Lower leg skin (tissue), 3 donors: Measurements from ENCODE around the gene TIGIT.

Source experiments
- CTCF ChIP-seq, 3 donors: fragments of 450-650 bp; IDR thresholded peaks; one replicate each; pipeline ENCODE4 v1.5.1; 2016; ENCODE audit warnings: antibody characterized with exemption in 3 of 3, mild to moderate bottlenecking in 3 of 3, moderate library complexity in 2 of 3
- POLR2A ChIP-seq, 2 donors: fragments of 450-650 bp; IDR thresholded peaks; one replicate each; pipeline ENCODE4 v1.6.1; 2016 to 2017; ENCODE audit warnings: antibody characterized with exemption in 2 of 2, mild to moderate bottlenecking in 1 of 2, moderate library complexity in 1 of 2

- TF ChIP-seq CTCF (IDR thresholded peaks at IDR 0.05) (no peak), POLR2A (IDR thresholded peaks at IDR 0.05) (no peak)
Observed at GRCh38 chr3:114327665-114328064, 33.8 kb downstream of the TIGIT start.
